ENCODE measurements around the gene NAALADL2. TPM values are rescaled to one million over a fixed set of nuclear protein-coding genes. Genes with fewer than 3 reads are reported as not detected.

The NAALADL2 gene
- polyA plus RNA-seq, 3 donors, result not detected

DNA sequence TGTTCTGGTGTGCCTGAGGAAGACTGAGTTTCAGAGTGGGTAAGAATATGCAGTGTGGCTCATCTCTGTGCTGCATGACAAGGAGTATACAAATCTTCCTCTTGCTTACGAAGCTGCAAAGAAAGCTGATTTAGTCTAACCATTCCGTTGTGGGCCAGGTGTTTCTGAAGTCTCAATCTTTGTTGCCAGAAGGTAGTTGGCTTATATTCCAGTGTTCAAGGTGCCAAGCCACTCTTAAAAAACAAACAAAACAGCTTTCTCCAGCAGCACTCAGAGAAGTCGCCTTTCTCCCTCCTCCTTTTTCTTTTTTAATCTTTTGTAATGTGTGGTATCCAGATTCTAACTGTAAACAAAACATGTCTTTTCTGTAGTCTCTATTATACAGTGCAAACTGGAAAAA is 872.4 kb downstream of the NAALADL2 start:
- Mint-ChIP-seq H3K9me3 (peaks cover 6 to 19% (median 14%) of the 10 kb centered on the region in 7 donors), H3K4me1 (no peaks in the 10 kb centered on the region), H3K27me3 (ENCODE audit: low read depth in 3 of 3) (peaks cover 0 to 1% (median 0%) of the 10 kb centered on the region in 3 donors), H3K4me3 (no peak overlapping the region), H3K27ac (no peak overlapping the region), H3K36me3 (no peaks in the 10 kb centered on the region)
- Histone ChIP-seq H4K20me1 (ENCODE audit: insufficient read depth, low read length) (no peaks in the 10 kb centered on the region), H3K4me1 (ENCODE audit: control insufficient read depth in 1 of 2, insufficient read depth in 2 of 2, low read length in 2 of 2) (no peaks in the 10 kb centered on the region), H3K4me3 (replicated peaks in 1 of 3; ENCODE audit: low read depth in 2 of 3, low read length in 3 of 3) (no peak overlapping the region), H3K27ac (ENCODE audit: low read depth in 1 of 2, low read length in 2 of 2) (no peak overlapping the region), H3K9ac (ENCODE audit: insufficient read depth, low read length, poor library complexity, severe bottlenecking) (no peak overlapping the region), H3K4me2 (replicated peaks; ENCODE audit: extremely low read depth, low read length, poor library complexity, severe bottlenecking) (no peak overlapping the region), H3K9me3 (replicated peaks in 1 of 2; ENCODE audit: control insufficient read depth in 1 of 2, insufficient read depth in 1 of 2, low read length in 2 of 2) (peaks cover 11 to 17% of the 10 kb centered on the region in 2 donors), H2AFZ (ENCODE audit: insufficient read depth, low read depth, low read length, poor library complexity, severe bottlenecking) (no peak overlapping the region), H3K27me3 (ENCODE audit: control insufficient read depth in 2 of 2, insufficient read depth in 2 of 2, low read length in 2 of 2) (no peaks in the 10 kb centered on the region), H3K36me3 (replicated peaks in 1 of 2; ENCODE audit: control insufficient read depth in 1 of 2, insufficient read depth in 2 of 2, low read length in 2 of 2) (no peaks in the 10 kb centered on the region), H3K79me2 (ENCODE audit: insufficient read depth, low read length) (no peaks in the 10 kb centered on the region)
- intact Hi-C loops (cut with micrococcal nuclease), result no loop called here
- no CpG with 5 or more reads among the region's 3 CpGs for WGBS (ENCODE audit: insufficient coverage)
- no peak for TF ChIP-seq CTCF (IDR thresholded peaks at IDR 0.05)
- DNase-seq, result no peak

DNA sequence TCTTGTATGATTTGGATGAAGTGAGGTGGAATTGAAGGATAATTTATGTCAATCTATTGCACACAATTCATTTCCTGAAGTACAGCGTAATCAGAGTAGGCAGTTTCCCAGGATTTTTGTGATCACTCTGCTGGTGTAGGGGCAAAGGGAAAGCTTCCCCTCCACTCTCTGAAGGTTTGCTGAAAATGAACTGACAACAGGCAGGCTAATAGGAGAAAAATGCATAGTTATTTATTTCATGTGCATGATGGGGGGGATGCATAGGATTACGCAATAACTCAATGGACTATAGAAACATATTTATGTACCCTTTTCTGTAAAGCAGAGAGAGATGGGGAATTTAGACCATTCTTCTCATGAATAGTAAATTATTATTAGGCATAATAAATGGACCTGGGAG is 872.9 kb downstream of the NAALADL2 start:
- WGBS (ENCODE audit: insufficient coverage), result no CpG with 5 or more reads among the region's 2 CpGs
- no peak for TF ChIP-seq CTCF (IDR thresholded peaks at IDR 0.05)

More for the DNA sequence above, 872.9 kb downstream of the NAALADL2 start:
- Histone ChIP-seq H3K27ac (ENCODE audit: low read depth in 1 of 2, low read length in 2 of 2) (no peak overlapping the region), H3K9me3 (replicated peaks in 1 of 2; ENCODE audit: control insufficient read depth in 1 of 2, insufficient read depth in 1 of 2, low read length in 2 of 2) (peaks cover 11 to 15% of the 10 kb centered on the region in 2 donors), H3K79me2 (ENCODE audit: insufficient read depth, low read length) (no peaks in the 10 kb centered on the region), H3K27me3 (ENCODE audit: control insufficient read depth in 2 of 2, insufficient read depth in 2 of 2, low read length in 2 of 2) (no peaks in the 10 kb centered on the region), H3K4me1 (ENCODE audit: control insufficient read depth in 1 of 2, insufficient read depth in 2 of 2, low read length in 2 of 2) (no peaks in the 10 kb centered on the region), H3K9ac (ENCODE audit: insufficient read depth, low read length, poor library complexity, severe bottlenecking) (no peak overlapping the region), H2AFZ (ENCODE audit: insufficient read depth, low read depth, low read length, poor library complexity, severe bottlenecking) (no peak overlapping the region), H4K20me1 (ENCODE audit: insufficient read depth, low read length) (no peaks in the 10 kb centered on the region), H3K4me3 (replicated peaks in 1 of 3; ENCODE audit: low read depth in 2 of 3, low read length in 3 of 3) (no peak overlapping the region), H3K4me2 (replicated peaks; ENCODE audit: extremely low read depth, low read length, poor library complexity, severe bottlenecking) (no peak overlapping the region), H3K36me3 (replicated peaks in 1 of 2; ENCODE audit: control insufficient read depth in 1 of 2, insufficient read depth in 2 of 2, low read length in 2 of 2) (no peaks in the 10 kb centered on the region)
- intact Hi-C loops (cut with micrococcal nuclease), result no loop called here
- Mint-ChIP-seq H3K4me1 (no peaks in the 10 kb centered on the region), H3K27ac (no peak overlapping the region), H3K9me3 (peaks cover 6 to 19% (median 14%) of the 10 kb centered on the region in 7 donors), H3K27me3 (ENCODE audit: low read depth in 3 of 3) (peaks cover 0 to 1% (median 0%) of the 10 kb centered on the region in 3 donors), H3K4me3 (no peak overlapping the region), H3K36me3 (no peaks in the 10 kb centered on the region)
- DNase-seq, result no peak

Data from CD14-positive monocyte (primary cell).